Measurements from ENCODE around the gene PTPRN. TPM values are rescaled to one million over a fixed set of nuclear protein-coding genes. Genes with fewer than 3 reads are reported as not detected.
A peak's percentile ranks its signal among the peaks of the same experiment; 100 is the strongest.

PTPRN gene
- polyA plus RNA-seq, 1 donor (not counting 4 experiments of a cell fraction or from before 2014, with no cell fraction given), result not detected

DNA sequence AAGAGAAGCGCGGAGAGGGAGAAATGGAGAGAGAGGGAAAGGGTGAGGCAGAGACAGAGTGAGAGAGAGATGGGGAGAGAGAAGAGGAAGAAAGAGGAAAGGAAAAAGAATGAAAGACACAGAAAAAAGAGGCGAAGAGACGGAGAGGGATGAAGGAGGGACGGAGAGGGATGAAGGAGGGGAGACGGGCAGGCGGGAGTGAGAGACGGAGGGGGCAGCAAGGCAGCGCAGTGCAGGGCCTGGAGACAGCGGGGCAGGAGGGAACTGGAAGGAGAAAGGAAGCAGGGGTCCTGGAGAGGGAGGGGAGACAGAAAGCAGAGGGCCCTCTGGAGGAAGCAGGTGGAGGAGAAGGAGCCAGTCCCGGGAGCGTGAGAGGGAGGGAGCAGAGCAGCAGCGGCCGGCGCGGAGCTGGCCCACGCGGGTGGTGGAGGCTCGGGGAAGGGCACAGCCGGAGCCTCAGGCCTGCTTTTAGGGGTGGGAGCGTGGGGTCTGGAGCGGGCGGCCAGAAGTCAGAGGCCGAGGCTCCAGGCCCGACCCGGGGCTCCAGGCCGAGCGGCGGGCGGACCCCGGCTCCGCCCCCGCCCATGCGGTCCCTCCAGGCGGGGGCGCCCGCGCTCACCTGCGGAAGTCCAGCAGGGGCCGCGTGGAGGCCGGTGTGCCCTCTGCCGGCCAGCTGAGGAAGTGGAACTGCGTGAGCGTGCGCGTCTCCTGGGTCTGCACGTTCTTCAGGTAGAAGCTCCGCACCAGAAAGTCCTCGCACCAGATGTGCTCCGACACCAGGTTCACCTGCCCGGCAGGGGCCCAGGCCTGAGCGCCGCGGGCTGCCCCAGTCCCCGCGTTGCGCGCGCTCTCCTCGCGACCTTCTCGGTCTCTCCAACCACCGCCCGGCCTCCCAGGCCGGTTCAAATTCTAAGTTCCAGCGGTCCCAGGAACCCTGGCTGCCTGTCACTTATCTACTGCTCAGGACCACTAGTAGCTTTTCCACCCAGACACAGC, 14.5 kb downstream of the PTPRN start:
- Histone ChIP-seq H3K4me3 (ENCODE audit: control insufficient read depth in 2 of 3, extremely low read depth in 1 of 3, insufficient read depth in 2 of 3, low read depth in 1 of 3, low read length in 3 of 3) (peak overlapping the region in 2 of 3 experiments; percentile 29 to 59), H3K27me3 (ENCODE audit: control insufficient read depth, extremely low read depth, insufficient read depth, low read length) (peaks cover 5% of the 10 kb centered on the region), H2AFZ (ENCODE audit: control insufficient read depth, low read length) (peak overlapping the region; percentile 76), H3K9me1 (ENCODE audit: control insufficient read depth, extremely low read depth, insufficient read depth, low read length) (no peaks in the 10 kb centered on the region), H3K36me3 (ENCODE audit: control insufficient read depth in 2 of 2, extremely low read depth in 1 of 2, insufficient read depth in 2 of 2, low read length in 2 of 2) (no peaks in the 10 kb centered on the region), H3K4me1 (ENCODE audit: control insufficient read depth, extremely low read depth, insufficient read depth, low read length) (peaks cover 9% of the 10 kb centered on the region), H3K4me2 (ENCODE audit: control insufficient read depth, extremely low read depth, insufficient read depth, low read depth, low read length) (peak overlapping the region; percentile 76), H3K27ac (ENCODE audit: control insufficient read depth, insufficient read depth, low read length) (peak overlapping the region; percentile 3), H4K20me1 (ENCODE audit: control insufficient read depth, extremely low read depth, insufficient read depth, low read length) (no peaks in the 10 kb centered on the region), H3K9me3 (ENCODE audit: control insufficient read depth, low read depth, low read length) (no peaks in the 10 kb centered on the region), H3K79me2 (ENCODE audit: control insufficient read depth, insufficient read depth, low read length) (no peaks in the 10 kb centered on the region), H3K9ac (ENCODE audit: control insufficient read depth, extremely low read depth, insufficient read depth, low read length) (peak overlapping the region; percentile 68)
- peak; percentile 74 for FAIRE-seq
- TF ChIP-seq, protein P1, sequence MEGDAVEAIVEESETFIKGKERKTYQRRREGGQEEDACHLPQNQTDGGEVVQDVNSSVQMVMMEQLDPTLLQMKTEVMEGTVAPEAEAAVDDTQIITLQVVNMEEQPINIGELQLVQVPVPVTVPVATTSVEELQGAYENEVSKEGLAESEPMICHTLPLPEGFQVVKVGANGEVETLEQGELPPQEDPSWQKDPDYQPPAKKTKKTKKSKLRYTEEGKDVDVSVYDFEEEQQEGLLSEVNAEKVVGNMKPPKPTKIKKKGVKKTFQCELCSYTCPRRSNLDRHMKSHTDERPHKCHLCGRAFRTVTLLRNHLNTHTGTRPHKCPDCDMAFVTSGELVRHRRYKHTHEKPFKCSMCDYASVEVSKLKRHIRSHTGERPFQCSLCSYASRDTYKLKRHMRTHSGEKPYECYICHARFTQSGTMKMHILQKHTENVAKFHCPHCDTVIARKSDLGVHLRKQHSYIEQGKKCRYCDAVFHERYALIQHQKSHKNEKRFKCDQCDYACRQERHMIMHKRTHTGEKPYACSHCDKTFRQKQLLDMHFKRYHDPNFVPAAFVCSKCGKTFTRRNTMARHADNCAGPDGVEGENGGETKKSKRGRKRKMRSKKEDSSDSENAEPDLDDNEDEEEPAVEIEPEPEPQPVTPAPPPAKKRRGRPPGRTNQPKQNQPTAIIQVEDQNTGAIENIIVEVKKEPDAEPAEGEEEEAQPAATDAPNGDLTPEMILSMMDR (optimal IDR thresholded peaks at IDR 0.05 in 1 of 3, IDR thresholded peaks at IDR 0.05 in 1 of 3, conservative IDR thresholded peaks at IDR 0.05 in 1 of 3; ENCODE audit: extremely low read depth in 1 of 3, insufficient read depth in 2 of 3, low read length in 3 of 3), result peak in 2 of 3 experiments; percentile 87 to 90
- no peak for TF ChIP-seq EZH2 (IDR thresholded peaks at IDR 0.05; ENCODE audit: low read length)
- dilution Hi-C loops (cut with MboI; ENCODE audit: extremely low pct_ligation_motif_present, low sequenced_read_pairs), result no loop called here
- DNase-seq (ENCODE audit: low read depth, low spot score), result peak; percentile 63

DNA sequence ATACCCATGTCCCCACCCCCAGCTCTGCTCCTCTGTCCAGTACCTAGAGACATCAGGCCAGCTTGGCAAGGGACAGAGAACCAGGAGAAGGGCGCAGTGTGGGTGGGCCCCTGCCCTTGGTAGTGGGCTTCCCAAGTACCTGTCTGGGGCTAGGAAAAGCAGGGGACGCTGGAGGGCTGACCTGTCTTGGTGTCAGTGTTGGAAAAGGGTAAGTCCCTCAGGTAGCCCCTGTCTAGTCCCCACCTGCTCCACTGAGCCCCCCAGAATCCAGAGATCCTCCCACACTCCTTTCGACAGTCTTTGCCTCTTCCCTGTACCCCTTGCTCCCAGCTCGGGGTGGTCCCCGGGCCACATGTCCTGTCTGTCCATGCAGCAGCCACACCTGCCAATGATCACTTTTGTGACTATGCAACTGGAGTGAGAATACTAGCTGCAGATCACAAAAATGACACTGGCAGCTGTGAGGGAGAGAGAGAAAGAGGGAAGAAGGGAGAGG, 15.4 kb downstream of the PTPRN start:
- no peak overlapping the region for H3K4me2 ChIP-seq (ENCODE audit: control insufficient read depth, extremely low read depth, insufficient read depth, low read depth, low read length)
- H3K4me3 ChIP-seq (ENCODE audit: control insufficient read depth in 2 of 3, extremely low read depth in 1 of 3, insufficient read depth in 2 of 3, low read depth in 1 of 3, low read length in 3 of 3), result no peak overlapping the region
- no peak overlapping the region for H2AFZ ChIP-seq (ENCODE audit: control insufficient read depth, low read length)
- FAIRE-seq (no peak), DNase-seq (ENCODE audit: low read depth, low spot score) (no peak)
- H3K9me1 ChIP-seq (ENCODE audit: control insufficient read depth, extremely low read depth, insufficient read depth, low read length), result no peaks in the 10 kb centered on the region
- H3K9ac ChIP-seq (ENCODE audit: control insufficient read depth, extremely low read depth, insufficient read depth, low read length), result no peak overlapping the region
- H3K79me2 ChIP-seq (ENCODE audit: control insufficient read depth, insufficient read depth, low read length), result no peaks in the 10 kb centered on the region
- H3K9me3 ChIP-seq (ENCODE audit: control insufficient read depth, low read depth, low read length), result no peaks in the 10 kb centered on the region
- no peak for TF ChIP-seq EZH2 (IDR thresholded peaks at IDR 0.05; ENCODE audit: low read length)
- TF ChIP-seq, protein P1 (optimal IDR thresholded peaks at IDR 0.05 in 1 of 3, IDR thresholded peaks at IDR 0.05 in 1 of 3, conservative IDR thresholded peaks at IDR 0.05 in 1 of 3; ENCODE audit: extremely low read depth in 1 of 3, insufficient read depth in 2 of 3, low read length in 3 of 3), result no peak
- H3K4me1 ChIP-seq (ENCODE audit: control insufficient read depth, extremely low read depth, insufficient read depth, low read length), result peaks cover 15% of the 10 kb centered on the region
- H4K20me1 ChIP-seq (ENCODE audit: control insufficient read depth, extremely low read depth, insufficient read depth, low read length), result no peaks in the 10 kb centered on the region
- no peak overlapping the region for H3K27ac ChIP-seq (ENCODE audit: control insufficient read depth, insufficient read depth, low read length)
- H3K27me3 ChIP-seq (ENCODE audit: control insufficient read depth, extremely low read depth, insufficient read depth, low read length), result no peaks in the 10 kb centered on the region
- no peaks in the 10 kb centered on the region for H3K36me3 ChIP-seq (ENCODE audit: control insufficient read depth in 2 of 2, extremely low read depth in 1 of 2, insufficient read depth in 2 of 2, low read length in 2 of 2)
- dilution Hi-C loops (cut with MboI; ENCODE audit: extremely low pct_ligation_motif_present, low sequenced_read_pairs), result no loop called here

Data from keratinocyte (primary cell).